MM.1S (cell line): ENCODE measurements around the gene RAB34.

ENCODE experiments used
- CTCF ChIP-seq: fragments of 300-600 bp; sonication (generic); IDR thresholded peaks from 2 replicates; pipeline ENCODE4 v1.5.1; 2016; ENCODE audit warnings: antibody characterized with exemption, low read length, mixed read lengths
- EZH2 ChIP-seq: fragments of 300-600 bp; sonication (generic); optimal IDR thresholded peaks from 2 replicates; pipeline ENCODE3; 2017; ENCODE audit warnings: low read depth, mild to moderate bottlenecking, antibody characterized with exemption, low read length, mixed read lengths
- EZH2phosphoT487 ChIP-seq: fragments of 300-600 bp; sonication (generic); IDR thresholded peaks from 2 replicates; pipeline ENCODE4 v1.6.1; 2018; ENCODE audit warnings: antibody characterized with exemption, low read length

- TF ChIP-seq CTCF (no peak), EZH2 (no peak), EZH2phosphoT487 (no peak)
These were observed 28.7 kb downstream of the RAB34 start for GRCh38 chr17:28689011-28689410.
